CD4-positive, alpha-beta T cell (primary cell): ENCODE measurements around the gene AQP1. TPM values are rescaled to one million over a fixed set of nuclear protein-coding genes. Genes with fewer than 3 reads are reported as not detected.
A peak's percentile ranks its signal among the peaks of the same experiment; 100 is the strongest.

Experiments used
- ATAC-seq: fragments of 200-7000 bp; cut with Tn5 transposase; one replicate; pipeline ENCODE4 v1.10.0; 2022; ENCODE audit warnings: mild to moderate bottlenecking; ENCODE audit not compliant: poor library complexity
- CTCF ChIA-PET: fragments of 350-600 bp; sonication (Branson Sonifier 250); formaldehyde crosslinking; loops from one replicate; lab custom pipeline; 2021; ENCODE audit warnings: antibody characterized with exemption, inconsistent platforms; lab: Charles Lee
- POLR2A ChIA-PET: fragments of 350-600 bp; sonication (Branson Sonifier 250); formaldehyde crosslinking; loops from one replicate; lab custom pipeline; 2021; ENCODE audit warnings: antibody characterized with exemption, inconsistent platforms; lab: Charles Lee
- DNase-seq, 14 experiments: peaks; one replicate each; pipeline ENCODE4 v3.0.0-alpha.2; 2013 to 2020; ENCODE audit warnings: mixed read lengths in 2 of 14
- H3K27ac ChIP-seq, 2 donors: one replicate each; pipeline versions ENCODE4 v1.5.1 to v1.7.0; 2013; ENCODE audit warnings: low read length in 2 of 2, low read depth in 1 of 2, mild to moderate bottlenecking in 1 of 2
- H3K27me3 ChIP-seq, 2 experiments: 1 replicate in 1 of 2; 2 replicates in 1 of 2; pipeline versions ENCODE4 v1.6.1 to v1.7.0; 2013; ENCODE audit warnings: low read length in 2 of 2, control low read depth in 1 of 2, mild to moderate bottlenecking in 1 of 2, moderate library complexity in 1 of 2; ENCODE audit not compliant: insufficient read depth in 2 of 2, control insufficient read depth in 1 of 2
- H3K36me3 ChIP-seq: one replicate; pipeline ENCODE4 v1.6.1; 2013; ENCODE audit warnings: low read length, control low read depth; ENCODE audit not compliant: insufficient read depth
- H3K4me1 ChIP-seq: one replicate; pipeline ENCODE4 v1.6.1; 2013; ENCODE audit warnings: low read length, control low read depth; ENCODE audit not compliant: insufficient read depth
- H3K4me3 ChIP-seq: one replicate; pipeline ENCODE4 v1.5.1; 2013; ENCODE audit warnings: mild to moderate bottlenecking, low read length, moderate library complexity
- H3K9me3 ChIP-seq, 2 experiments: 1 replicate in 1 of 2; 2 replicates in 1 of 2; pipeline versions ENCODE4 v1.6.1 to v1.7.0; 2013; ENCODE audit warnings: low read length in 2 of 2, mild to moderate bottlenecking in 2 of 2, control low read depth in 1 of 2, moderate library complexity in 1 of 2; ENCODE audit not compliant: control insufficient read depth in 1 of 2, insufficient read depth in 1 of 2
- H3K27ac Mint-ChIP-seq: one replicate; pipeline ENCODE4 v1.8.0; 2020; ENCODE audit warnings: mixed read lengths
- H3K27me3 Mint-ChIP-seq: one replicate; pipeline ENCODE4 v1.8.0; 2021; ENCODE audit warnings: mixed read lengths
- H3K36me3 Mint-ChIP-seq: one replicate; pipeline ENCODE4 v1.8.0; 2021; ENCODE audit warnings: low read depth, mixed read lengths
- H3K4me1 Mint-ChIP-seq: one replicate; pipeline ENCODE4 v1.8.0; 2021; ENCODE audit warnings: low read depth, mixed read lengths
- H3K4me3 Mint-ChIP-seq: one replicate; pipeline ENCODE4 v1.8.0; 2020; ENCODE audit warnings: mild to moderate bottlenecking, mixed read lengths
- H3K9me3 Mint-ChIP-seq: one replicate; pipeline ENCODE4 v1.8.0; 2020; ENCODE audit warnings: mixed read lengths
- CTCF ChIP-seq: fragments of 200-600 bp; IDR thresholded peaks from one replicate; pipeline ENCODE4 v1.8.0; 2022; ENCODE audit warnings: antibody characterized with exemption, mild to moderate bottlenecking
- intact Hi-C, 2 experiments: fragments of 100-400 bp; cut with DNase I in 1 of 2; cut with micrococcal nuclease in 1 of 2; formaldehyde crosslinking; loops; one replicate each; pipeline versions ENCODE4 v1.15.1 to v1.9.0; 2023 to 2025; cut with DNase I, micrococcal nuclease
- total RNA-seq, 174 experiments: library from RNA in 2 of 174; stranded (reverse) in 2 of 174; gene quantifications; one replicate each; pipeline ENCODE4 v1.2.3 and lab custom pipeline; 2021 to 2026

AQP1 gene
- total RNA-seq, 2 experiments from 2014 or later, result 0.17 to 0.22 TPM

GRCh38 chr7:30927040-30927439, 15.4 kb downstream of the AQP1 start:
- DNase-seq, result peak in 1 of 14 experiments; percentile 1

GRCh38 chr7:30927559-30927958, 15.9 kb downstream of the AQP1 start:
- TF ChIP-seq CTCF, result no peak
- Histone ChIP-seq H3K36me3 (no peaks in the 10 kb centered on the region), H3K27me3 (no peaks in the 10 kb centered on the region), H3K4me3 (no peak overlapping the region), H3K9me3 (peaks cover 6 to 15% of the 10 kb centered on the region in 2 experiments), H3K27ac (no peak overlapping the region), H3K4me1 (no peaks in the 10 kb centered on the region)
- Mint-ChIP-seq H3K9me3 (no peaks in the 10 kb centered on the region), H3K36me3 (no peaks in the 10 kb centered on the region), H3K27me3 (no peaks in the 10 kb centered on the region), H3K4me3 (no peak overlapping the region), H3K4me1 (no peaks in the 10 kb centered on the region), H3K27ac (no peak overlapping the region)
- ChIA-PET POLR2A (no interaction called here), CTCF (no interaction called here)
- ATAC-seq, result no peak
- no peak for DNase-seq
- intact Hi-C loops, result no loop called here

More at GRCh38 chr7:30927040-30927439, 15.4 kb downstream of the AQP1 start:
- Histone ChIP-seq H3K4me3 (no peak overlapping the region), H3K4me1 (no peaks in the 10 kb centered on the region), H3K27ac (no peak overlapping the region), H3K36me3 (no peaks in the 10 kb centered on the region), H3K27me3 (no peaks in the 10 kb centered on the region), H3K9me3 (peaks cover 6 to 15% of the 10 kb centered on the region in 2 experiments)
- Mint-ChIP-seq H3K27me3 (no peaks in the 10 kb centered on the region), H3K4me1 (no peaks in the 10 kb centered on the region), H3K9me3 (no peaks in the 10 kb centered on the region), H3K4me3 (no peak overlapping the region), H3K27ac (no peak overlapping the region), H3K36me3 (no peaks in the 10 kb centered on the region)
- no peak for TF ChIP-seq CTCF
- ChIA-PET CTCF (no interaction called here), POLR2A (no interaction called here)
- ATAC-seq, result no peak
- intact Hi-C loops, result no loop called here

GRCh38 chr7:30928254-30928872, 16.7 kb downstream of the AQP1 start:
- POLR2A ChIA-PET, result no interaction called here
- no peak for TF ChIP-seq CTCF
- Mint-ChIP-seq H3K36me3 (no peaks in the 10 kb centered on the region), H3K4me1 (no peaks in the 10 kb centered on the region), H3K4me3 (no peak overlapping the region), H3K9me3 (no peaks in the 10 kb centered on the region), H3K27ac (no peak overlapping the region), H3K27me3 (no peaks in the 10 kb centered on the region)
- no peak overlapping the region for H3K4me3 ChIP-seq
- intact Hi-C loops, result no loop called here
- no peaks in the 10 kb centered on the region for H3K4me1 ChIP-seq
- H3K27ac ChIP-seq, result no peak overlapping the region
- no peaks in the 10 kb centered on the region for H3K27me3 ChIP-seq
- CTCF ChIA-PET, result no interaction called here
- no peak for ATAC-seq
- peak in 1 of 14 experiments; percentile 2 for DNase-seq
- H3K9me3 ChIP-seq, result peaks cover 6 to 15% of the 10 kb centered on the region in 2 experiments
- no peaks in the 10 kb centered on the region for H3K36me3 ChIP-seq
